ENCODE data around the gene ARL5C. TPM values are rescaled to one million over a fixed set of nuclear protein-coding genes. Genes with fewer than 3 reads are reported as not detected.

ARL5C gene
- total RNA-seq, 6 experiments from 2014 or later: not detected

- Histone ChIP-seq H3K27me3 (no peaks in the 10 kb centered on the region), H3K27ac (no peak overlapping the region), H3K36me3 (no peaks in the 10 kb centered on the region), H3K4me1 (no peaks in the 10 kb centered on the region), H3K4me3 (no peak overlapping the region), H3K9me3 (no peaks in the 10 kb centered on the region)
- no peak for ATAC-seq
- intact Hi-C loops (cut with DNase I): no loop called here
- DNase-seq: no peak
- WGBS (ENCODE audit: insufficient coverage, low coverage, low lambda C conversion rate, missing lambda C conversion rate): 82% methylated on average over 4 of the region's 5 CpGs
- TF ChIP-seq POLR2A (IDR thresholded peaks at IDR 0.05): no peak
- TF ChIP-seq, protein P1, sequence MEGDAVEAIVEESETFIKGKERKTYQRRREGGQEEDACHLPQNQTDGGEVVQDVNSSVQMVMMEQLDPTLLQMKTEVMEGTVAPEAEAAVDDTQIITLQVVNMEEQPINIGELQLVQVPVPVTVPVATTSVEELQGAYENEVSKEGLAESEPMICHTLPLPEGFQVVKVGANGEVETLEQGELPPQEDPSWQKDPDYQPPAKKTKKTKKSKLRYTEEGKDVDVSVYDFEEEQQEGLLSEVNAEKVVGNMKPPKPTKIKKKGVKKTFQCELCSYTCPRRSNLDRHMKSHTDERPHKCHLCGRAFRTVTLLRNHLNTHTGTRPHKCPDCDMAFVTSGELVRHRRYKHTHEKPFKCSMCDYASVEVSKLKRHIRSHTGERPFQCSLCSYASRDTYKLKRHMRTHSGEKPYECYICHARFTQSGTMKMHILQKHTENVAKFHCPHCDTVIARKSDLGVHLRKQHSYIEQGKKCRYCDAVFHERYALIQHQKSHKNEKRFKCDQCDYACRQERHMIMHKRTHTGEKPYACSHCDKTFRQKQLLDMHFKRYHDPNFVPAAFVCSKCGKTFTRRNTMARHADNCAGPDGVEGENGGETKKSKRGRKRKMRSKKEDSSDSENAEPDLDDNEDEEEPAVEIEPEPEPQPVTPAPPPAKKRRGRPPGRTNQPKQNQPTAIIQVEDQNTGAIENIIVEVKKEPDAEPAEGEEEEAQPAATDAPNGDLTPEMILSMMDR (IDR thresholded peaks at IDR 0.05): no peak
Observed at GRCh38 chr17:39173080-39173479, 7.1 kb upstream of the ARL5C start.

DNA sequence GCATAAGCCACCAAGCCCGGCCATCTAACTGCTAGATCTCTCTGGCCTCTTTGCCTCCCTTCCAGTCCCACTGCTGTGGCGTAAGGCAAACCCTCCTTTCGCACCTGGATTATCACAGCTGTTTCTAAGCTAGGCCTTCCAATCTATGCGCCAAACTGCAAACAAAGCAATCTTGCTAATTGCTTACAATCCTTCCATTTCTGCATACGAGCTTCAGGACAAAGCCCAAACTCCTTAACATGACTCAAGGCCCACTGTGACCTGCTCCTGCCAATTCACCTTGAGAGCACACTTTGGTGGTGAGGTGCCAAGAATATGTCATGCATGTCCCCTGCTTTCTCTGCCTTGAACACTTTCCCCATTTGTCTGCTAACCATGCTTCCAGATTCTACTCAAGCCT is 6.0 kb upstream of the ARL5C start:
- ATAC-seq: no peak
- Histone ChIP-seq H3K4me3 (no peak overlapping the region), H3K4me1 (no peaks in the 10 kb centered on the region), H3K27ac (no peak overlapping the region), H3K36me3 (no peaks in the 10 kb centered on the region), H3K9me3 (no peaks in the 10 kb centered on the region), H3K27me3 (no peaks in the 10 kb centered on the region)
- no peak for DNase-seq
- intact Hi-C loops (cut with DNase I): no loop called here
- TF ChIP-seq, protein P1 (IDR thresholded peaks at IDR 0.05): no peak
- no peak for TF ChIP-seq POLR2A (IDR thresholded peaks at IDR 0.05)
- WGBS (ENCODE audit: insufficient coverage, low coverage, low lambda C conversion rate, missing lambda C conversion rate): 79% methylated on average over 4 of the region's 5 CpGs

DNA sequence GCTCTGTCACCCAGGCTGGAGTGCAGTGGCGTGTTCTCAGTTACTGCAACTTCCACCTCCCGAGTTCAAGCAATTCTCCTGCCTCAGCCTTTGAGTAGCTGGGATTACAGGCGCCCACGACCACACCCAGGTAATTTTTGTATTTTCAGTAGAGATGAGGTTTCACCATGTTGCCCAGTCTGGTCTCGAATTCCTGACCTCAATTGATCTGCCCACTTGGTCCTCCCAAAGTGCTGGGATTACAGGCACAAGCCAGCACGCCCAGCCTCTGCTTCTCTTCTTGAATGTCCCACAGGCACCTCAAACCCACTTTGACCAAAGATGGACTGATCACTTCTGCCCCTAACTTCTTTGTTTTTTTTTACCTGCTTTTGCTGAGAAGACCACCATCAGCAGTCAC is 4.6 kb upstream of the ARL5C start:
- no peak for ATAC-seq
- no peak overlapping the region for H3K27ac ChIP-seq
- H3K27me3 ChIP-seq: no peaks in the 10 kb centered on the region
- intact Hi-C loops (cut with DNase I): no loop called here
- WGBS (ENCODE audit: insufficient coverage, low coverage, low lambda C conversion rate, missing lambda C conversion rate): 58% methylated on average over 6 of the region's 6 CpGs
- no peak overlapping the region for H3K4me3 ChIP-seq
- no peak for TF ChIP-seq POLR2A (IDR thresholded peaks at IDR 0.05)
- no peaks in the 10 kb centered on the region for H3K9me3 ChIP-seq
- no peaks in the 10 kb centered on the region for H3K4me1 ChIP-seq
- no peaks in the 10 kb centered on the region for H3K36me3 ChIP-seq
- no peak for DNase-seq

DNA sequence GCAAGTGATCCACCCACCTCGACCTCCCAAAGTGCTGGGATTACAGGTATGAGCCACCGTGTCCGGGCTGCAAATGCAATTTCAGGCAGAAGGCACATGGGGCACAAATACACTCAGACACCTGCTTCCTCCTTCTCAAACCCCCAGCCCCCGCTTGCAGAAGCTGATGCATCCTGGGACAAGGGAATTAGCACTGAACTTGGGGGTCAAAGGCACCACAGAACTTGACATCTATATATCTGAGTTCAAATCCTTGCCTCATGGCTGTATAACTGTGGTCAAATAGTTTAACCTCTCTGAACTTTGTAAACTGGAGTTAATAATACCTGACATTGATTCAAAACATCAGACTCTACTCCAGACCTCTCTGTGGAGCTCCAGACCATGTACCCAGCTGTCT is 4.1 kb upstream of the ARL5C start:
- Histone ChIP-seq H3K9me3 (no peaks in the 10 kb centered on the region), H3K27me3 (no peaks in the 10 kb centered on the region), H3K4me1 (no peaks in the 10 kb centered on the region), H3K36me3 (no peaks in the 10 kb centered on the region), H3K4me3 (no peak overlapping the region), H3K27ac (no peak overlapping the region)
- TF ChIP-seq, protein P1 (IDR thresholded peaks at IDR 0.05): no peak
- TF ChIP-seq POLR2A (IDR thresholded peaks at IDR 0.05): no peak
- no CpG with 5 or more reads among the region's 4 CpGs for WGBS (ENCODE audit: insufficient coverage, low coverage, low lambda C conversion rate, missing lambda C conversion rate)
- no peak for DNase-seq
- ATAC-seq: no peak
- intact Hi-C loops (cut with DNase I): no loop called here

- H3K4me1 ChIP-seq: peaks cover 0 to under 1% (median 0%) of the 10 kb centered on the region in 4 donors
- intact Hi-C loops (cut with DNase I): no loop called here
- H3K36me3 ChIP-seq: no peaks in the 10 kb centered on the region
- H3K4me3 ChIP-seq: no peak overlapping the region
- WGBS (ENCODE audit: insufficient coverage, low coverage, low lambda C conversion rate, missing lambda C conversion rate): 67% methylated on average over 2 of the region's 3 CpGs
- H3K27me3 ChIP-seq: no peaks in the 10 kb centered on the region
- H3K9me3 ChIP-seq: no peaks in the 10 kb centered on the region
- TF ChIP-seq, protein P1 (IDR thresholded peaks at IDR 0.05): no peak
- no peak for TF ChIP-seq POLR2A (IDR thresholded peaks at IDR 0.05)
- DNase-seq: no peak
- no peak for ATAC-seq
- no peak overlapping the region for H3K27ac ChIP-seq
Observed at GRCh38 chr17:39169518-39169917, 3.6 kb upstream of the ARL5C start.
